Sciatic nerve (tissue), 2 donors: ENCODE results near the gene SPSB1. TPM values are rescaled to one million over a fixed set of nuclear protein-coding genes. Genes with fewer than 3 reads are reported as not detected.

Experiments used
- ATAC-seq: fragments of 200-7000 bp; cut with Tn5 transposase; one replicate; pipeline ENCODE4 v1.9.1; 2020; ENCODE audit warnings: mild to moderate bottlenecking, moderate library complexity
- DNase-seq: peaks from one replicate; pipeline ENCODE4 v3.0.0-alpha.2; 2020; ENCODE audit warnings: low spot score
- intact Hi-C: fragments of 100-400 bp; cut with DNase I; formaldehyde crosslinking; loops from one replicate; pipeline ENCODE4 v1.14.2; 2022
- total RNA-seq: library from RNA; stranded (reverse); fragmentation: NEBNext Ultra II Directional; extraction: Animal tissue kit (Norgen Biotek cat#: 25700); gene quantifications from one replicate; pipeline ENCODE4 v1.2.1, GENCODE V29; 2021
- donor health status: DM: no; HTN: no; CAD: no.
- donor health status: DM: no; HTN: no; CAD: no.

Gene SPSB1
- total RNA-seq, 1 donor from 2014 or later: 20.1 TPM

DNA sequence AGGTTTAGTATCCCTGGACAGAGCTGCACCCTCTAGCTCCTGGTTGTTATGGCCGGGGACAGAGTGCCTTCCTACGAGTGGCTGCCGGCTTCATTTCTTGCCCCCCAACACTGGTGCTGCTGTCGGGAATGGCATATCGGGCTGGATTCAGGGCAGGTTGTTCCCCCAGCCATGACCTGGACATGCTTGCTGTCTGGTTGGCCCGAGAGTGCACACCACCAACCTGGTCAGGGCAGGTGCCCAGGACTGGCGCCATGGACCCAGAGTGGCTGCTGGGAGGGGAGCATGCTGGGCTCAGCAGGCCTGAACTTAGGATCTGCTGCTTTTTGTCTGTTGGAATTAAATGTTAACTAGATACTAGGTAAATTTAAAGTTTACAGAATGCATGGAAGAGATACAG is 36.4 kb upstream of the SPSB1 start:
- DNase-seq (no peak), ATAC-seq (no peak)
- intact Hi-C loops: no loop called here

DNA sequence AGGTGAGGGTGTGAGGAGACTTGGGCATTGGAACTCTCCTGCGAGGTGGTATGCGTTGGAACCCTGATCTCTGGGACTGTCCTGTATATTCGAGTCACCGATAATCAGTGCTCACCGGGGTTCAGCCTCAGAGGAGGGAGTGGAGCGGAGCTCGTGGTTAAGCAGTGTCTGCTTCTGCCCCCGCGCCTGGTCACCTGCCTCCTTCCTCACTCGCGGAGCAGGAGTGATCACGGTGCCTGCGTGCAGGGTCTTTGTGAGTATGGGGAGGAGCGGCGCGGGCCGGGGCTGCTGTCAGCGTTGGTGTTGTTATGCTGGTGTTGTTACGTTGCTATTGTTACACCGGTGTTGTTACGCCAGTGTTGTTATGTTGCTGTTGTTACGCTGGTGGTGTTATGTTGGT is 34.8 kb upstream of the SPSB1 start:
- ATAC-seq (peak; percentile 19), DNase-seq (no peak)
- intact Hi-C loops: no loop called here

DNA sequence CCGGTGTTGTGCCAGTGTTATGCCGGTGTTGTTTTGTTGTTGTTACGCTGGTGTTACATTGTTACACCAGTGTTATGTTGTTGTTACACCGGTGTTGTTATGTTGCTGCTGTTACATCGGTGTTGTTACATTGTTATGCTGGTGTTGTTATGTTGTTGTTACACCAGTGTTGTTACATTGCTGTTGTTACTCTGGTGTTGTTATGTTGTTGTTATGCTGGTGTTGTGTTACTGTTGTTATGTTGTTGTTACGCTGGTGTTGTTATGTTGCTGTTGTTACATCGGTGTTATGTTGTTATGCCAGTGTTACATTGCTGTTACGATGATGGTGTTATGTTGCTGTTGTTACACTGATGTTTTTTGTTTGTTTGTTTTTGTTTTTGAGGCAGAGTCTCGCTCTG is 34.1 kb upstream of the SPSB1 start:
- ATAC-seq (no peak), DNase-seq (no peak)
- intact Hi-C loops: no loop called here

DNA sequence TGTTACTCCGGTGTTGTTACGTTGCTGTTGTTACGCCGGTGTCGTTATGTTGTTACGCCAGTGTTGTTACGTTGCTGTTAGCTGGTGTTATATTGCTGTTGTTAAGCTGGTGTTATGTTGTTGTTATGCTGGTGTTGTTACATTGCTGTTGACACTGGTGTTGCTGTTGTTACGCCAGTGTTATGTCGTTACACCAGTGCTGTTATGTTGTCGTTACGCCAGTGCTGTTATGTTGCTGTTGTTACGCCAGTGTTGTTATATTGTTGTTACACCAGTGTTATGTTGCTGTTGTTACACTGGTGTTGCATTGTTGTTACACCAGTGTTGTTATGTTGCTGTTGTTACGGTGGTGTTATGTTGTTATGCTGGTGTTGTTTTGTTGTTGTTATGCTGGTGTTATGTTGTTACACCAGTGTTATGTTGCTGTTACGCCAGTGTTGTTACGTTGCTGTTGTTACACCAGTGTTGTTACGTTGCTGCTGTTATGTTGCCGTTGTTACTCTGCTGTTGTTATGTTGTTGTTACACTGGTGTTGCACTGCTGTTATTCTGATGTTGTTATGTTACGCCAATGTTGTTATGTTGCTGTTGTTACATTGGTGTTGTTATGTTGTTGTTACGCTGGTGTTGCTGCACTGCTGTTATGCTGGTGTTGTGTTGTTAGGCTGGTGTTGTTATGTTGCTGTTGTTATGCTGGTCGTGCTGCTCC is 32.5 kb upstream of the SPSB1 start:
- intact Hi-C loops: loop anchor here (10.0 kb wide), 1 partner anchor 195 kb away; no protein-coding TSS in a partner anchor
- ATAC-seq (no peak), DNase-seq (no peak)

DNA sequence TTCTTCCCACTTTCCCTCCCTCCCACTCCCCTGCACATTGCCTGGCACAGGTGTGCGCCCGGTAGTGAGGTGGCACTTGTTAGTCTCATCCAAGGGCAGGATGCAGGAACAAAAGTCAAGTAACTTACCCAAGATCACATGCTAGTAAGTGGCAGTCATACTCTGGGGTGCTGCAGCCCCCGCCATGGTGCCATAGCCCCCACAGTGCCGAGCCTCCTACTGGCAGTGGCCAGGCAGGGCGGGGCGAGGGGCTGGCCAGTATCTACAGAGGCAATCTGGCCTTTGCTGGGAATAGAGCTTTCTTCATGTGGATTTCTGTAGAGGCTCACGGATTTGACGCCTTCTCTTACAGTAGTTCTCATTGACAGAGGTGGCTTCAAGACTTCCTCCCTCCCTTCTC is 31.2 kb upstream of the SPSB1 start:
- intact Hi-C loops: loop anchor here (10.0 kb wide), 1 partner anchor 193 kb away; no protein-coding TSS in a partner anchor
- DNase-seq (no peak), ATAC-seq (no peak)

DNA sequence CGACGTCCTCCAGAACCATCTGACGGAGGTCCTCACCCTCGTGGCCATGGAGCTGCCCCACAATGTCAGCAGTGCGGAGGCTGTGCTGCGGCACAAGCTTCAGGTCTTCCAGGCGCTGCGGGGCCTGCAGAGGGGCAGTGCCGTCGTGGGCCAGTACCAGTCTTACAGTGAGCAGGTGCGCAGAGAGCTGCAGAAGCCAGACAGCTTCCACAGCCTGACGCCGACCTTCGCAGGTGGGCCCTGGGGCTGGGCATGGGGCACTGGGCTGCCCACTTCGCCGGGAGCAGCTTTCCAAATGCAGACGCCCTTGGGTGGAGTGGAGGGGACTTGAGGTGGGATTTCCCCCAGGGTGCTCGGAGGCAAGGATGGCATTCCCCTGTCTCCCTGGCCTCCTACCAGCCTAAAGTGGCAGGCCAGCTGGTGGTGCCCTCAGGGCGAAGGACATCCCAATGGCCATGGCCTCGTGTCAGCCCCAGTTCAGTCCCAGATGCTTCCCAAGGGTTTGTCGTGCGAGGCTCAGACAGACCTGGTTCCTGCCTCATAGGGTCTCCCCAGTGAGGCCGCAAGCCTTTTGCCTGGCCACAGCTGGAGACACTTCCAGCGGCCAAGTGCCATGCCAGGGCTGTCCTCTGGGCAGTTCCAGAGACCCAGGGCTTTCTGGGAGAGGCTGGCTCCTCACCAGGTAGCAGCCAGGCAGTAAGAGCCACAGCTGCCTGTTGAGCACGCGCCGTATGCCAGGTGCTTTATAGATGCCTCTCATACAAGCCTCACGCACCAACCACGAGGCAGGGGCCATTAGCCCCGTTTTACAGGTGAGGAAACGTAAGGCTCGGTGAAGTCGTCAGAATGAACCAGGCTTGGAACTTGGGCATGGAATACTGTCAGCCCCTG is 30.4 kb upstream of the SPSB1 start:
- no peak for DNase-seq
- ATAC-seq: no peak
- intact Hi-C loops: loop anchor here (10.0 kb wide), 1 partner anchor 192 kb away; no protein-coding TSS in a partner anchor

DNA sequence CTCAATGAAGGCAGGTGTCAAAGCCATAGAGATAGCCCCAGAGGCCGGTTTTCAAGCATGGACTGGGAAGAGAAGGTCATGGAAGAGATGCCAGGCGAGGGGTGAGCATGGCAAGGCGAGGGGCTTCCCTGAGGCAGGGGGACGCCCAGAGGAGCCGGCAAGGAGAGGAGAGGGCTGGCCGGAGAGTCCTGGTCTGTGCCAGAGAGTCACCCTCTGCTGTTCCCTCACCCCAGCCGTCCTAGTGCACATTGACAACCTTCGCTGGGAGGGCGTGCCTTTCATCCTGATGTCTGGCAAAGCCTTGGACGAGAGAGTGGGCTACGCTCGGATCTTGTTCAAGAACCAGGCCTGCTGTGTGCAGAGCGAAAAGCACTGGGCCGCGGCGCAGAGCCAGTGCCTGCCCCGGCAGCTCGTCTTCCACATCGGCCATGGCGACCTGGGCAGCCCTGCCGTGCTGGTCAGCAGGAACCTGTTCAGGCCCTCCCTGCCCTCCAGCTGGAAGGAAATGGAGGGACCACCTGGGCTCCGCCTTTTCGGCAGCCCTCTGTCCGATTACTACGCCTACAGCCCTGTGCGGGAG is 29.3 kb upstream of the SPSB1 start:
- intact Hi-C loops: loop anchor here (10.0 kb wide), 1 partner anchor 191 kb away; no protein-coding TSS in a partner anchor
- ATAC-seq (no peak), DNase-seq (no peak)

DNA sequence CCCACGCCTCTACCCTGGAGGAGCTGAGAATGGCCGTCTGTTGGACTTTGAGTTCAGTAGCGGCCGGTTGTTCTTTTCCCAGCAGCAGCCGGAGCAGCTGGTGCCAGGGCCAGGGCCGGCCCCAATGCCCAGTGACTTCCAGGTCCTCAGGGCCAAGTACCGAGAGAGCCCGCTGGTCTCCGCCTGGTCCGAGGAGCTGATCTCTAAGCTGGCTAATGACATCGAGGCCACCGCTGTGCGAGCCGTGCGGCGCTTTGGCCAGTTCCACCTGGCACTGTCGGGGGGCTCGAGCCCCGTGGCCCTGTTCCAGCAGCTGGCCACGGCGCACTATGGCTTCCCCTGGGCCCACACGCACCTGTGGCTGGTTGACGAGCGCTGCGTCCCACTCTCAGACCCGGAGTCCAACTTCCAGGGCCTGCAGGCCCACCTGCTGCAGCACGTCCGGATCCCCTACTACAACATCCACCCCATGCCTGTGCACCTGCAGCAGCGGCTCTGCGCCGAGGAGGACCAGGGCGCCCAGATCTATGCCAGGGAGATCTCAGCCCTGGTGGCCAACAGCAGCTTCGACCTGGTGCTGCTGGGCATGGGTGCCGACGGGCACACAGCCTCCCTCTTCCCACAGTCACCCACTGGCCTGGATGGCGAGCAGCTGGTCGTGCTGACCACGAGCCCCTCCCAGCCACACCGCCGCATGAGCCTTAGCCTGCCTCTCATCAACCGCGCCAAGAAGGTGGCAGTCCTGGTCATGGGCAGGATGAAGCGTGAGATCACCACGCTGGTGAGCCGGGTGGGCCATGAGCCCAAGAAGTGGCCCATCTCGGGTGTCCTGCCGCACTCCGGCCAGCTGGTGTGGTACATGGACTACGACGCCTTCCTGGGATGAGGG is 28.5 kb upstream of the SPSB1 start:
- intact Hi-C loops: loop anchor here (10.0 kb wide), 1 partner anchor 191 kb away; no protein-coding TSS in a partner anchor
- no peak for DNase-seq
- no peak for ATAC-seq

DNA sequence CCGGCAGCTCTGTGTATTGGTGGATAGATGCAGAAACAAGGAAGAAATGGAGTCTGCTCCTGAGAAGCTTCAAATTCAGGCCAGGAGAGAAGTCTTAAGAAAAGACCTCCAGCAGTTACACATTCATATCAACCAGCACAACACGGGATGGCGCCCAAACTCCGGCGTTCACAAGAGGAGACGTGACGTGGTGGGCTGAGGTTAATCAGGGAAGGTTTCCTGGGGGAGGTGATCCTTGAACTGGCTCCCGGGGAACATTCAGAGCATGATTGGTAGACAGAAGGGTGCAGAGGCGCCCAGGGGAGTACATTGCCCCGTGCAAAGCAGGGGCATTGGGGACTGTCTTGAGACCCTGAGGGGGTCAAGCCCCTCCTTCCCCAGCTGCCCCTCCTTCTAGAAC is 27.7 kb upstream of the SPSB1 start:
- no peak for DNase-seq
- intact Hi-C loops: loop anchor here (10.0 kb wide), 1 partner anchor 190 kb away; no protein-coding TSS in a partner anchor
- no peak for ATAC-seq

DNA sequence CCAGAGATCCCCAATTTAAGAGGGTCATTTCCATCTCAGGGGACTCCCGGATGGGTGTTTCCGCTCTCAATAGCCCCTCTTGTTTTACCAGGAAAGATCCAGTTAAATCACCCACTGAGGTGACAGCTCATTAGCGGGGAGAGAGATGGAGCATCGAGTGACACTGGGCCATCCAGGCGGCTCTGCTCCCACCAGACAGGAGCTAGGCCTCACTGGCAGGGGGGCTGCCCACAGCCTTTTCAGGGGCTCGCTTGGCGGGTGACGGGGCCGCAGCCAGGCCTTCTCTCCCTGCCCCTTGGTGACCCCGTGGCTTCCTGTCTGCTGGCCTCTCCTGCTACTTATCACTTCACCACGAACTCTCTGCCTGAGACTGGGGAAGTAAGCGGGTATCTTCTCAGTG is 26.7 kb upstream of the SPSB1 start:
- no peak for DNase-seq
- intact Hi-C loops: loop anchor here (10.0 kb wide), 1 partner anchor 189 kb away; no protein-coding TSS in a partner anchor
- ATAC-seq: no peak

DNA sequence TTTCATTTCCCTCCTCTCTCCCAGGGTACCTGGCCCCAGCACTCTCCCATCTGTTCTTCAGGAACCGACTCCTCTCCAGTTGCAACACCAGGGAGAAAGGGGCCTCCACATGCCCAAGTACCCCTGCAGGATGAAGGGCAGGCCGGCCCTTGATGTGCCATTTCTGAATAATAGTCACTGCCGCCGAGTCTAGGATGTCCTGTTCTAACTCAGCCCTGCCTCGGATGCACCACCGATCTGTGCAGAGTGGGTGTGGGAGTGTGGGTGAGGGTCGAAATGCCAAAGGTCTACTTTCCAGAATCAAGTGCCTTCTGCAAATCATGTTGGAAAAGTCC is 25.4 kb upstream of the SPSB1 start:
- no peak for DNase-seq
- ATAC-seq: peak; percentile 25
- intact Hi-C loops: loop anchor here (10.0 kb wide), 1 partner anchor 187 kb away; no protein-coding TSS in a partner anchor

DNA sequence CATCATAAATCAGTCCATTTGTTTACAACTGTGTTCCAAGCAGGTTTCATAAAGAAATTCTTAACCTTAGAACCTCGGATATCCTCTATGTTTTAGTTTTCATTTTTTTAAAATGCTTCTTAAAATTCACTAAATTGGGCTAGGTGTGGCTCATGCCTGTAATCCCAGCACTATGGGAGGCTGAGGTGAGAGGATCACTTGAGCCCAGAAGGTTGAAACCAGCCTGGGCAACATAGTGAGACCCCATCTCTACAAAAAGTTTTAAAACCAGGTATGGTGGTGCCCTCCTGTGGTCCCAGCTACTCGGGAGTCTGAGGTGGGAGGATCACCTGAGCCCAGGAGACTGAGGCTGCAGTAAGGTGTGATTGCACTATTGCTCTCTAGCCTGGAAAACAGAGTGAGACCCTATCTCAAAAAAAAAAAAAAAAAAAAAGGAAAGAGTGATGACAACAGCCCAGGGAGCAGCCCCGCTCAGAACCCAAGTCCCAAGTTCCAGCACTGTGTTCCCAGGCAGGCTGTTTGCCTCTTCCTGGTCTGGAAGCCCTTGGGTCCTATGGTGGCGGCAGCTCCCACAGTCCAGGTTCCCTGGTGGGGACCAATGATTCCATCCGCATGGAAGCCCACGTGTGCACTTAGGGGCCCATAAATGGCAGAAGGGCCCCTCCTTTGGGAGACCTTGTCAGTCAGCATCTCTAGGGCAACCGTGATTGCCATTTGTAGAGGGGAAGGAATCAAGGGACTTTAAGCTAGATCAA is 24.7 kb upstream of the SPSB1 start:
- no peak for ATAC-seq
- DNase-seq: no peak
- intact Hi-C loops: loop anchor here (10.0 kb wide), 1 partner anchor 187 kb away; no protein-coding TSS in a partner anchor

DNA sequence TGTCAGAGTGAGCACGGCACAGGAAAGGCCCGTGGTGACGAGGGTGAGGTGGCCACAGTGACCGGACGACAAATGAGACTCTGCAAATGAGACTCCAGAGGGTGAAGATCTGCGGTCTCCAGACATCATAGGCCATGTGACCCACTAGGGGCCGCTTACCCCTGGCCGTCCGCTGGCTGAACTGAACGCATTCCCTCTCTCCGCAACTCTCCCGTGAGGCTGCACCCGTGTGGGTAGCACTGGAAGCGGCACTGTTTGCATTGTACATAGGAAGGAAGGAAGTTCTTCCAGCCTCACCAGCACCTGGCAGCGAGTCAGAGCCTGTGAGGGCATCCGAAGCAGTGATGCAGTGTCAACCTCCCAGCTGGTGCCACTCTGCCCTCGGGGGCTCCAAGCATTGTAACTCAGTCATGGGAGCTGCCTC is 23.6 kb upstream of the SPSB1 start:
- ATAC-seq (no peak), DNase-seq (no peak)
- intact Hi-C loops: loop anchor here (10.0 kb wide), 1 partner anchor 186 kb away; no protein-coding TSS in a partner anchor

DNA sequence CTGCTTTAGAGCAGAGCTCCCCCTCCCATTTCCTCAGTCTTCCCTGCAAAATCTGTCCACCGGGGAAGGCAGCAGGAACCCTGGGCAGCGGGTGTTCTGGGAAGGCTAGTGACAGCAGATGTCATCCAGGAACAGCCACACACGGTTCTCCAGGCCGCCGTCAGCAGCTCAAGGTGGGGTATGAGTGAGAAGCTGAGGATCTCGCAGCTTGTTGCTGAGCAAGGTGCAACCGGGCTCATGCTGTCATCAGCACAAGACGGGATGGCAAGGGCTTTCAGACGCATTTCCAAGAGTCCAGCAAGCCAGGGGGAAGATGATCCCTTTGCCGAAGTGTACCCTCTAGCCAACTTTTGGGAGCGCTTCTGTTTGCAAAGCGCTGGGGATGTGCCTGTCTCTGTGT is 23.0 kb upstream of the SPSB1 start:
- intact Hi-C loops: loop anchor here (10.0 kb wide), 1 partner anchor 185 kb away; no protein-coding TSS in a partner anchor
- no peak for DNase-seq
- no peak for ATAC-seq

DNA sequence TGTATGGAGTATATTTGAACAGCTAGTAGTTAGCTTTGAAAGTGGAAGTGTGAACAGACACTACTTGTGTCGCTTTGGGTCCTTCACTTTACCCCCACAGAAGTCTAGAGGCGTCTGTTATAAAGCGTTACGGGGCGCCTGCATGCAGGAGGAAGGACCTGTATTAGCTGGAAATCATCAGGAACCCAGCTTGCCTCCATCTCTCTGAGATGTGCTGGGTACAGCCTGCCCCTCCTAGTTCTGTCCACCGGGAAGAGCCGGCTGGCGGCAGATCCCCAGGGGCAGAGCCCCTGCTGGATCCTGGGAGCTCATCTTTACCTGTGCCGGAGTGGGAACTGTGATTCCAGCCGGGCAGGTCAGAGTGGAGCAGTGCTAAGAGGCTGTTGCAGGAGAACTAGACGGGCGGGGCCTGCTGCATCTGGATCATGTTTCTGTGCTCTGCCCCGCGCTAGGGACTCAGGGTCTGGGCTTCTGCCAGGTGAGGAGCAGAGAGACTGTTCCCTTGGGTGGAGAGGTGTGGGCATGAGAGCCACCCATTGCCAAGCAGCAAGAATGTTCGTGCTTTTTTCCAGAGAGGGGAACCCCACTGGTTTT is 22.3 kb upstream of the SPSB1 start:
- intact Hi-C loops: no loop called here

DNA sequence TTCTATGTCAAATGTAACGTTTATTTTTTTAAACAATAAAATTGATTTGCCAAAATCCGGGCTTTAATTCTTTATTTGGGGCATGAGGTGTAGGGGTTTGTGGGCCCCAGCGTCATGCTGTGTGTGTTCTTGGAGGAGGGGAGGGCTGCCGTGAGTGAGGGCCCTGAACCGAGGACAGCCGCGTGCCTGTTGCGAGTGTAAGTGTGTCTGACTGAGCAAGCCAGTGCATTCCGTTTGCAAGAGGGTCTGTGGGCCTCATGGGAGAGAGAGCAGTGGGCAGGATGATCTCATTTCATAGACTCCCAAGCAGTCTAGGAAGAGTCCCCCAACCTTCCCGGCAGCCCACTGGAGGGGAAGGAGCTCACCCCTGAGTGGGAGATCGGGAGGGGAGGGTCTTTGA is 21.4 kb upstream of the SPSB1 start:
- no peak for ATAC-seq
- intact Hi-C loops: no loop called here

More for the DNA sequence above, 22.3 kb upstream of the SPSB1 start:
- ATAC-seq (peak; percentile 31), DNase-seq (no peak)

DNA sequence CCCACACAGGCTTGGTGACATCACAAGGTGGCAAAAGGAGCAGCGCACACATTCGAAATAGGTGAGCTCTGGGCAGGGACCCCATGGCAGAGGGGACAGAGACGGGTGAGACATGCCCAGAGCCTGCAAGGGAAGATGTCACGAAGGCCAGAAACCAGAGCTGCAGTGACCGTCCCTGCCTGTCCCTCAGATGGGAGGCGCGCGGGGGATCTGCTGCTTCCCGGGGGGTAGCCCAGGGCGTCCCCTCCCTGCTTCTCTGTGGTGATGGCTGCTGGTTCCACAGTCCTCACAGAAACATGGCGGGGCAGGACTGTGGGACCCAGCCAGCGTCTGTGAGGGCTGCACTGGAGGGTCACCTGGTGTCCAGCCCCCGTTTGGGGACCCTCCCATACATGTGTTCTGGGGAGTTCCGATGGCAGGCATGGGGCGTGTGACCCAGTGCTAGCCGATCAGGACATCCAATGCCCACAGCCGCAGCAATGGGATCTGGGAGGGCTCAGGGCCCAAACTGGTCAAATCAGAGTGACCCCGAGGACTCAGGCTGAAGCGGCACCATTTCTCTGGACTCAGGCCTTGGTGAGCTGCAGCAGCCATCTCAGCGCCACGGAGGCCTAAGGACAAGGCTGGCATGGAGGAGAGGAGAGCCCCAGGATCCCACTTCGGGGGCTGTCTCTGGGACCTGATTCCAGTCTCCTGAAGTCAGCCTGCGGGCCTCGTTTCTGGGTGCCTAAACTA is 20.7 kb upstream of the SPSB1 start:
- intact Hi-C loops: no loop called here
- ATAC-seq (no peak), DNase-seq (no peak)

More for the DNA sequence above, 21.4 kb upstream of the SPSB1 start:
- DNase-seq: no peak
